Hepatocyte (in vitro differentiated cells): ENCODE measurements around the gene LRRC4C. TPM values are rescaled to one million over a fixed set of nuclear protein-coding genes. Genes with fewer than 3 reads are reported as not detected.

ENCODE experiments used
- DNase-seq: peaks from one replicate; pipeline ENCODE4 v3.0.0-alpha.2; 2016; ENCODE audit warnings: low spot score
- H2AFZ ChIP-seq: fragments of 200-600 bp; sonication (generic); 2 replicates; pipeline ENCODE4 v1.6.0; 2016; ENCODE audit warnings: antibody characterized with exemption, mild to moderate bottlenecking
- H3K27ac ChIP-seq: fragments of 200-600 bp; sonication (generic); 2 replicates; pipeline ENCODE4 v1.5.1; 2016; ENCODE audit warnings: mild to moderate bottlenecking
- H3K27me3 ChIP-seq: fragments of 200-600 bp; sonication (generic); 2 replicates; pipeline ENCODE4 v1.6.1; 2016
- H3K36me3 ChIP-seq: fragments of 200-600 bp; sonication (generic); replicated peaks from 2 replicates; pipeline ENCODE4 v1.5.1; 2016; ENCODE audit warnings: low read depth; ENCODE audit not compliant: insufficient read depth
- H3K4me1 ChIP-seq: fragments of 200-600 bp; sonication (generic); 2 replicates; pipeline ENCODE4 v1.5.1; 2016; ENCODE audit warnings: mild to moderate bottlenecking, moderate library complexity; ENCODE audit not compliant: insufficient read depth
- H3K4me2 ChIP-seq: fragments of 200-600 bp; sonication (generic); 2 replicates; pipeline ENCODE4 v1.6.0; 2016
- H3K4me3 ChIP-seq: fragments of 200-600 bp; sonication (generic); 2 replicates; pipeline ENCODE4 v1.5.1; 2016; ENCODE audit warnings: mild to moderate bottlenecking
- H3K79me2 ChIP-seq: fragments of 200-600 bp; sonication (generic); 2 replicates; pipeline ENCODE4 v1.6.0; 2017; ENCODE audit warnings: mild to moderate bottlenecking
- H3K9me2 ChIP-seq: fragments of 200-600 bp; sonication (generic); replicated peaks from 2 replicates; pipeline ENCODE4 v1.6.0; 2017; ENCODE audit warnings: mild to moderate bottlenecking; ENCODE audit not compliant: insufficient read depth
- H3K9me3 ChIP-seq: fragments of 200-600 bp; sonication (generic); 2 replicates; pipeline ENCODE4 v1.5.1; 2016; ENCODE audit warnings: low read depth, mild to moderate bottlenecking
- H4K20me1 ChIP-seq: fragments of 200-600 bp; sonication (generic); 2 replicates; pipeline ENCODE4 v1.6.0; 2016; ENCODE audit warnings: mild to moderate bottlenecking; ENCODE audit not compliant: insufficient read depth, poor library complexity, severe bottlenecking
- EZH2 ChIP-seq: fragments of 200-600 bp; sonication (generic); IDR thresholded peaks from 2 replicates; pipeline ENCODE4 v1.6.1; 2016; ENCODE audit warnings: antibody characterized with exemption, mild to moderate bottlenecking, borderline replicate concordance
- EZH2phosphoT487 ChIP-seq: fragments of 200-600 bp; sonication (generic); IDR thresholded peaks from one replicate; pipeline ENCODE4 v1.6.1; 2018; ENCODE audit warnings: antibody characterized with exemption, mild to moderate bottlenecking, low read depth, moderate library complexity; ENCODE audit not compliant: unreplicated experiment, severe bottlenecking
- WGBS: methylation state at CpG from one replicate; pipeline ENCODE4 v1.1.6; 2016; ENCODE audit warnings: low lambda C conversion rate; ENCODE audit errors: missing lambda C conversion rate; 5-methylcytosine and 5-hydroxymethylcytosine counted together
- polyA plus RNA-seq: library from polyadenylated mRNA; unstranded; fragments of >200 nt; fragmentation: Nextera tagmentation; extraction: Ambion mirVana; gene quantifications from 2 replicates; pipeline ENCODE4 v1.2.1, GENCODE V29; 2016
- total RNA-seq: library from RNA; depleted of rRNA; stranded (reverse); fragments of >200 nt; gene quantifications from 2 replicates; pipeline ENCODE4 v1.2.3, GENCODE V29; 2014
- TF ChIP-seq, protein P1 (sequence below): fragments of 200-600 bp; sonication (generic); IDR thresholded peaks from 2 replicates; pipeline ENCODE4 v1.5.1; 2016; ENCODE audit warnings: antibody characterized with exemption, mild to moderate bottlenecking; ENCODE audit not compliant: poor library complexity

Gene LRRC4C
- total and polyA plus RNA-seq, 2 experiments from 2014 or later = 1.1 to 3.1 TPM

DNA sequence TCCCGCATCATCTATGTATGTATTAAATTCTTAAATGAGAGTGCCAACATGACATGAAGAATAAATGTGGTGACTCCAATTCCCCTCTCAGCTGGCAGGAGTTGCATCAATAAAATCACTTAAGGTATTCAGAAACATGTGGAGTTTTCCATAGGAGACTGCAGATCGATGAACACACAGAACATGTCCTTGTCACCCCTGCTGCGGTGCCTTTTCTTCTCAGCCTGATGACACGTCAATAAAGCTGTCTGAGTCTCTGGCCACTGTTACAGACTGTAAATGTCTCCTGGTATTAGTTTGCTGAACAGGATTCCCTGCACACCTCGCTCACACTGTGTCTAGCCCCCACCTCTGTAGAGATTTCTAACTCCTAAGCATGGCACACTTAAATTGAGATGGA is 460.5 kb downstream of the LRRC4C start:
- Histone ChIP-seq H3K27ac (no peak overlapping the region), H3K27me3 (no peaks in the 10 kb centered on the region), H3K4me2 (no peak overlapping the region), H3K4me1 (no peaks in the 10 kb centered on the region), H3K9me3 (no peaks in the 10 kb centered on the region), H2AFZ (no peak overlapping the region), H4K20me1 (no peaks in the 10 kb centered on the region), H3K4me3 (no peak overlapping the region), H3K36me3 (no peaks in the 10 kb centered on the region), H3K79me2 (no peaks in the 10 kb centered on the region), H3K9me2 (no peaks in the 10 kb centered on the region)
- DNase-seq = no peak
- TF ChIP-seq EZH2phosphoT487 (no peak), EZH2 (no peak)
- TF ChIP-seq, protein P1, sequence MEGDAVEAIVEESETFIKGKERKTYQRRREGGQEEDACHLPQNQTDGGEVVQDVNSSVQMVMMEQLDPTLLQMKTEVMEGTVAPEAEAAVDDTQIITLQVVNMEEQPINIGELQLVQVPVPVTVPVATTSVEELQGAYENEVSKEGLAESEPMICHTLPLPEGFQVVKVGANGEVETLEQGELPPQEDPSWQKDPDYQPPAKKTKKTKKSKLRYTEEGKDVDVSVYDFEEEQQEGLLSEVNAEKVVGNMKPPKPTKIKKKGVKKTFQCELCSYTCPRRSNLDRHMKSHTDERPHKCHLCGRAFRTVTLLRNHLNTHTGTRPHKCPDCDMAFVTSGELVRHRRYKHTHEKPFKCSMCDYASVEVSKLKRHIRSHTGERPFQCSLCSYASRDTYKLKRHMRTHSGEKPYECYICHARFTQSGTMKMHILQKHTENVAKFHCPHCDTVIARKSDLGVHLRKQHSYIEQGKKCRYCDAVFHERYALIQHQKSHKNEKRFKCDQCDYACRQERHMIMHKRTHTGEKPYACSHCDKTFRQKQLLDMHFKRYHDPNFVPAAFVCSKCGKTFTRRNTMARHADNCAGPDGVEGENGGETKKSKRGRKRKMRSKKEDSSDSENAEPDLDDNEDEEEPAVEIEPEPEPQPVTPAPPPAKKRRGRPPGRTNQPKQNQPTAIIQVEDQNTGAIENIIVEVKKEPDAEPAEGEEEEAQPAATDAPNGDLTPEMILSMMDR = no peak
- WGBS = 55% methylated on average over 5 of the region's 5 CpGs

DNA sequence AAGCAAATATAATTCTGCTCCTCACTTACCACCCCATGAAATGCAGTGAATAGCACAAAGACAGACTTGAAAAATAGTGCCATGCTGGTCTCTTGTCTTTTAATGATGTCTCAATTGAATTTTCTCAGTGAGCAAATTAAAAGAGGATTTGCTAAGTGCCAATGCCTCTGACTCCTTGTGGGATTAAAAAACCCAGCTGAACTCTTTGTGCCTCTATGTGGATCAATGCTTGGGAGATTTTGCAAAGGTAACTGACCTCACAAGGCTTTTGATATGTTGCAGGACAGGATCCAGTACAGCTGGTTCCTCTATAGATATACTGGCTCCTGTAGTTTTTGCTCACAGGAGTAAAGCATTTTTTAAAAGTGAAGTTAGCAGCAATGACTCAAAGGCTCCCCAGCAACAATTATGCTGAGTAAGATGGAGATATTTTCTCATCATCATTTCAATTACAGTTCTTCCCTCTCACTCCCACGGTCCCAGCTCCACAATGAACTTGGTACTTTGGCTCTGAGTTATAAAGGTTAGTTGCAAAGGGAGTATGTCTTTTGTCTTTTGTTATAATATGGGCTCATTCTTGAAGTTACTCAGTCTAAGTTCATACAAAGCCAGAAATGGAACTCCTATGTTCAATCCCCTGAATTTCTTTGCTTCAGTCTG is 471.5 kb downstream of the LRRC4C start:
- Histone ChIP-seq H3K9me3 (no peaks in the 10 kb centered on the region), H3K4me2 (no peak overlapping the region)
- TF ChIP-seq EZH2phosphoT487 (no peak), EZH2 (no peak)
- TF ChIP-seq, protein P1 = no peak

DNA sequence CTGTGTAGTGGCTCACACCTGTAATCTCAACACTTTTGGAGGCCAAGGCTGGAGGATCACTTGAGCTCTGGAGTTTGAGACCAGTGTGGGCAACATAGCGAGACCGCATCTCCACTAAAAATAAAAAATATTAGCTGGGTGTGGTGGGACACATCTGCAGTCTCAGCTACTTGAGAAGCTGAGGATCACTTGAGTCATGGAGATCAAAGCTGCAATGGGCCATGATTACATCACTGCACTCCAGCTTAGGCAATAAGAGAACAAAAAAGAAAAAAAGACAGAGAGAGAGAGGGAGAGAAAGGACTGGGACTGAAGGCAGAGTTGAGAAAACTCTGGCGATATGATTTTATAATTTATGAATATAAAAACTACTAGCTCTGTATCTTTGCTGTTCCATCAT is 473.1 kb downstream of the LRRC4C start:
- Histone ChIP-seq H3K27me3 (no peaks in the 10 kb centered on the region), H3K9me2 (no peaks in the 10 kb centered on the region), H3K4me1 (no peaks in the 10 kb centered on the region), H3K9me3 (no peaks in the 10 kb centered on the region), H3K4me3 (no peak overlapping the region), H3K4me2 (no peak overlapping the region), H3K79me2 (no peaks in the 10 kb centered on the region), H3K27ac (no peak overlapping the region), H3K36me3 (peaks cover 3% of the 10 kb centered on the region), H2AFZ (no peak overlapping the region), H4K20me1 (no peaks in the 10 kb centered on the region)
- 93% methylated on average over 3 of the region's 3 CpGs for WGBS
- TF ChIP-seq EZH2 = no peak
- TF ChIP-seq EZH2phosphoT487 = no peak
- TF ChIP-seq, protein P1 = no peak
- DNase-seq = no peak

More for the DNA sequence above, 471.5 kb downstream of the LRRC4C start:
- no peak for DNase-seq
- H2AFZ ChIP-seq = no peak overlapping the region
- no peaks in the 10 kb centered on the region for H3K9me2 ChIP-seq
- no peaks in the 10 kb centered on the region for H3K4me1 ChIP-seq
- H4K20me1 ChIP-seq = no peaks in the 10 kb centered on the region
- H3K27me3 ChIP-seq = no peaks in the 10 kb centered on the region
- WGBS = 74% methylated on average over 1 of the region's 1 CpG
- no peak overlapping the region for H3K27ac ChIP-seq
- H3K36me3 ChIP-seq = peaks cover 3% of the 10 kb centered on the region
- no peaks in the 10 kb centered on the region for H3K79me2 ChIP-seq
- H3K4me3 ChIP-seq = no peak overlapping the region

DNA sequence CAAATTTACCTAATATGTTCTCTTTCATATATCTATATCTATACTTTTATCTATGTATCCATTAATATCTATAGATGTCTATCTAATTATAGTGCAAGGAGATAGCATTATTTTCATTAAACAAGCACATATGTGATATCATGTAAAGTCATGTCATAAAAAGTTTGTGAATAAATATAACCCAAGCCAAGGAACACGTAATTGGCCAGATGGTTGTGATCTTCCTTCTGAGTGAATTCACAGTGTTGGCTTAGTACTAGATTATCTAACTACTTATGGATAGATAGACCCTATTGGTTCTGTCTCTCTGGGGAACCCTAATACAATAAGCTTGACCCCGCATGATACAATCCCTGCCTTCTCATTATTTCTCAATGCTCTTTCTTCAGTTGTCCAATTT is 484.4 kb downstream of the LRRC4C start:
- Histone ChIP-seq H2AFZ (no peak overlapping the region), H3K4me3 (no peak overlapping the region), H3K4me2 (no peak overlapping the region), H3K4me1 (no peaks in the 10 kb centered on the region), H3K9me3 (no peaks in the 10 kb centered on the region), H3K27me3 (no peaks in the 10 kb centered on the region), H3K36me3 (no peaks in the 10 kb centered on the region), H3K27ac (no peak overlapping the region), H3K79me2 (no peaks in the 10 kb centered on the region), H4K20me1 (no peaks in the 10 kb centered on the region), H3K9me2 (no peaks in the 10 kb centered on the region)
- TF ChIP-seq EZH2phosphoT487 (no peak), EZH2 (no peak)
- TF ChIP-seq, protein P1 = no peak
- WGBS = 74% methylated on average over 2 of the region's 2 CpGs
- no peak for DNase-seq
